SKM-1 treated with dmso at 0.1 percent for 144 hours (cell line): ENCODE measurements around the gene TACR2.

Experiments
- DNase-seq: peaks from one replicate; lab custom pipeline; 2025; ENCODE audit not compliant: unreplicated experiment; lab: John Stamatoyannopoulos, UW

The TACR2 gene

DNA sequence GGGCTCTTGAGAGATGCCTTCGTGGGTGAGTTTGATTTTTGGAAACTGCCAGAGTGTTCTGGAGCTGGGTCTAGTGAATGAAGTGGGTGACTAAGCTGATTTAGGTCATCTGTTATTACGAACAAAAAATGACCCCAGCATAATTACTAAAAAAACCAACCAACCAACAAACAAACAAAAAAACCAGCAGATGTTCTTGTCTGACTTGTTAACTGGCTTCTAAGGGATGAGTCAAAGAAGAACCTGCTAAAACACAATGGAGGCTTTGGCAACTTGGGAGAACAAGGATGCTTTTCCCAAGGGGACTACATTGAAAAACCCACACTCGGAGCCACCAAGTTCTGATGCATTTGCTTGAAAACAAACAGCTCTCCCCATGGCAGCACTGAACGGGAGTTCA is 11.5 kb downstream of the TACR2 start:
- no peak for DNase-seq

DNA sequence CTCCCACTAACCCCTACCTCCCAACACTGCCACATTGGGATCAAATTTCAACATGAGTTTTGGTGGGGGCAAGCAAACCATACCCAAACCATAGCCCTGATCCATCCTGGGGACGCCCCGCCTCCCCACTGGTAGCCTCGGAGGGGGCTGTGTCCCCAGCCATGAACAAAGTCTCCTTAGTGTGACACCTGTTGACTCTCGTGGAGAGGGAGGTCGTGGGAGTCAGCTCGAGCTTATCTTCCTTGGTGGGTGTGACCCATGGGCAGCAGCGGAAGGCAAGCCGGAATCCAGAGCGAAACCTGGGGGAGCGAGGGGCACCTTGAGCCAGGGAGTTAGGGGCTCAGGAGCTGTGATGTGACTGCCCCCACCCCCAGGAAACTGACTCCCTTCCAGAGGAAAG is 11.9 kb downstream of the TACR2 start:
- DNase-seq, result no peak

DNA sequence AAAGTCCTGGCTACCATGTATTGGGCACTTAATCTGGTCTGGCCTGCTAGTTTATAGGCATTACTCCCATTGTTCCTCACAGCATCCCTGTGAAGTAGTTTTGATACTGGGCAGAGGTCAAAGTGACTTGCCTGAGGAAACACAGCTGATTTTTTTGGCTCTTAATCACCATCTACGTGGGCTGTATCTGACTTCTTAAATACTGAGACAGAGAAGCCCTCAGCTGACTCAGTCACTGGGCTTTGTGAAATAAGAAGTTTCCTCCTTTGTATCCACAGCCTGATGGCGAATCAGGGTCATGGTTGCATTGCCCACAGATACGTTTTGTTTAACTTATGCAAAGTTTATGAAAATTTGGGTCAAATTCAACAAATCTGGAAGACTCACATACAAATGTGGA is 13.2 kb downstream of the TACR2 start:
- no peak for DNase-seq

DNA sequence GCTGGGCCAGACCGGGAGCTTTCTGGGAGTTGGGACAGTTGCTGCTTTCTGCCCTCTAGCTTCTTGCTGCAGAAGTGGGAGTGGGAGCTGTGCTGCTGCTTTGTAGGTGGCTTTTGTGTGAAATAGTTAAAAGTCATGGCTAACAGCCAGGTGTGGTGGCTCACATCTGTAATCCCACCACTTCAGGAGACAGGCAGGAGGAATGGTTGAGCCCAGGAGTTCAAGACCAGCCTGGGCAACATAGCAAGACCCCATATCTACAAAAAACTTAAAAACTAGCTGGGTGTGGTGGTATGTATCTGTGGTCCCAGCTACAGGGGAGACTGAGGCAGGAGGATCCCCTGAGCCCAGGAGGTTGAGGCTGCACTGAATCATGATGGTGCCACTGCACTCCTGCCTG is 13.7 kb downstream of the TACR2 start:
- DNase-seq, result no peak

DNA sequence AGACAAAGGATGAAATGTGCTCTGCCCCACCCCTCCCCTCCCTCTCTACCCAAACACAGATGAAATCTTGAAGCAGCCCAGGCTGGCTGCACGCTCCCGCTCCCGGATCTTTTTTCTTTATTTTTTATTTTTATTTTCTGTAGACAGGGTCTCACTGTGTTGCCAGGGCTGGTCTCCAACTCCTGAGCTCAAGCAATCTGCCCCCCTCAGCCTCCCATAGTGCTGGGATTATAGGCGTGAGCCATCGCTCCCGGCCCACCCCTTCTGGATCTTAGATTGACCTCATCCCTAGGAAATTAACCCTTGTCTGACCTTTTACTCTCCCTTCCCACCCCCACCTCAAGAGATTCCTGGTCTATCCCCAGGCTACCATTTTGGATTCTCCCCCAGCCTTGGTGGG is 14.3 kb downstream of the TACR2 start:
- no peak for DNase-seq

DNA sequence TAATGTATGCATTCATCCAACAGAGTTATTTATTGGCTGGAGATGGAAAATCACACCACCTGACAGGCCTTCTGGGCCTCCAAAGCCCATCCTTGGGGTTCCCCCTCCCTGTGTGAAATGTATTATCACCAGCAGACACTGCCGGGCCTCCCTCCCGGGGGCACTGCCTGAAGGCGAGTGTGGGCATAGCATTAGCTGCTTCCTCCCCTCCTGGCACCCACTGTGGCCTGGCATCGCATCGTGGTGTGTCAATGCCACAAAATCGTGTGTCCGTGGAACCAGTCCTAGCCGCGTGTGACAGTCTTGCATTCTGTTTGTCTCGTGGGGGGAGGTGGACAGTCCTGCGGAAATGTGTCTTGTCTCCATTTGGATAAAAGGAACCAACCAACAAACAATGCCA is 15.3 kb downstream of the TACR2 start:
- no peak for DNase-seq

DNA sequence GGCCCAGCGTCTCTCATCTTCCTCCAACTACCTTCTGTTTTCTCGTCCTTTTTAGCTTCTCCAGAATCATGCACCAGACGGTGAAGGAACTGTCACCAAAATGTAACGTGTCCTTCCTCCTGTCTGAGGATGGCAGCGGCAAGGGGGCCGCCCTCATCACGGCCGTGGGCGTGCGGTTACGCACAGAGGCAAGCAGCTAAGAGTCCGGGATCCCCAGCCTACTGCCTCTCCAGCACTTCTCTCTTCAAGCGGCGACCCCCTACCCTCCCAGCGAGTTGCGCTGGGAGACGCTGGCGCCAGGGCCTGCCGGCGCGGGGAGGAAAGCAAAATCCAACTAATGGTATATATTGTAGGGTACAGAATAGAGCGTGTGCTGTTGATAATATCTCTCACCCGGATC is 15.8 kb downstream of the TACR2 start:
- no peak for DNase-seq

DNA sequence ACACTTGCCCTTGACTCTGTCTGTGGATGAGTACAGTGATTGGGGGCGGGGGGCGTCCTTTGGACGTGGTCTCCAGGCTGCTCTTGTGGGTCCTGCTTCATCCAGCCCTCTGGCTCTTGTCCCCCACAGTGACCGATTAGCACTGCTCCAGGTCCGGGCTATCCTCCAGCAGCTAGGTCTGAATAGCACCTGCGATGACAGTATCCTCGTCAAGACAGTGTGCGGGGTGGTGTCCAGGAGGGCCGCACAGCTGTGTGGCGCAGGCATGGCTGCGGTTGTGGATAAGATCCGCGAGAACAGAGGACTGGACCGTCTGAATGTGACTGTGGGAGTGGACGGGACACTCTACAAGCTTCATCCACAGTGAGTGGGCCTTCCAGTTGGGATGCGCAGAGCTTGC is 18.3 kb downstream of the TACR2 start:
- DNase-seq, result no peak

DNA sequence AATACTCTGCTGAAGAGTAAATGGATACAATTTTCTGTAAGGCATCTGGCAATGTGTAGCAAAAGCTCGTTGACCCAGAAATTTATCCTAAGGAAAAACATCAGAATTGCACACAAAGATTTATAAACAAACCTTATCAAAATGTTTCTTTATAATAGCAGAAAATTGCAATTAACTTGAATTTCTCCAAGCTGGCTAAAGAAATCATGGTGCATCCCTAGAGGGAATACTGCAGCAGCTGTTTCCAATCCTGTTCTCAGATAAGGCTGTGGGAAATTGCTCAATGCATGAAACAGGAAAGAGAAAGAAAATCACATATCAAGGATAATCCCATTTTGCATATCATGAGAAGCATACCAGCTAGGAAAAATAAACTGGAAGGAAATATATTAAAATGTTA is 18.7 kb downstream of the TACR2 start:
- no peak for DNase-seq

DNA sequence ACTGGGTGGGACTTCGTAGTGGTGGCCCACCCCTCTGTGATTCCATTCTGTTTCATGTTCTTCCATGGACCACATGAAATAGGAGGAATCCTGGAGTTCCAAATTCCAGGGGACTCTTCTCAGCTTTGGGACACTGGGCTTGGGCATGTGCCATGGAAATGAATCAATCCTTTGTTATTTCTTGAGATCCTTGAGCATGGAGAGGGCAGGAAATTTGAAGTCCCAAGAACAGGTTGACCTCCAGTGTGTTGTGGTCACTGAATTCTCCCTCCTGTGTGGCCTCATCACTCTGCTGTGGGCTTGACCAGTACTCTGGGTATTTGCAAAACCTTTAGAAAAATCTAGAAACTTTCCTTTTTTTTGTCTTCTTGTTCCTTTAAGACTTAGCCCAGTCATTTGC is 22.7 kb downstream of the TACR2 start:
- DNase-seq, result no peak

DNA sequence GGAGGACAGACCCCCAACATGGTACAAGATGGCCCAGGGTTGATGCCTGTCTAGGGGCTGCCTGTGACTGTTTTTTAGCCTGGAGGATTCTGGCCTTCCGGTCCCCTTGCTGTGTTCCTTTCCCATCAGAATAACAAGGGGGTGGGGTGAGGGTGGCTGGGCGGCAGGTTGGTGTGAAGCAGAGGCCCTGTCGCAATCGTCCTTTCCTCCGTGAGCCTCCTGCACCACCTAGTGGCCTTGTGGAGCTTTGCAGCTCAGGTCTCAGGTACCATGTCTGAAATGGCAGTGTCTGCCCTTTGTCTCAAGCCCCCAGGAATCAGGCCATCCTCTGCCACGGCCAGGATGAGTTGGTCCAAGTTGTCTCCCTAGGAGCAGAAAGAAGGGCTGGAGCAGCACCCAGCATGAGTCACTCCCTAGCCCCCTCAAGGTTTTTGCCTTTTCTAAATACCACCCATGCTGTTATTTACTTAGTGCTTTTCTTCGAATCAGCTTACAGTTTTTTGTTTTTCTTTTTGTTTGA is 24.2 kb downstream of the TACR2 start:
- DNase-seq, result peak; percentile 82

DNA sequence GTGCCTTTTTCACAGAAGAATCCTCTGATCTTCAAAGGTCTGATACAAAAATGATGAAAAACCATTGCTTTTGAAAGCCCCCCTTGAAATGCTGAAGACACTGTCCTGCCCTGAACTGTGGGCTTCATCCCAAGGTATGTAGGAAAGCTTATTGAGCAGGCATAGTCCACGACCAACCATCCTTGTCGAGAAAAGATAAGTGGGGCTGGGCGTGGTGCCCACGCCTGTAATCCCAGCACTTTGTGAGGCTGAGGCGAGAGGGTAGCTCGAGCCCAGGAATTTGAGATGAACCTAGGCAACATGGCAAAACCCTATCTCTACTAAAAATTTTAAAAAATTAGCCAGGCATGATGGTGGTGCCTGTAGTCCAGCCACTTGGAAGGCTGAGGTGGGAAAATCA is 25.6 kb downstream of the TACR2 start:
- DNase-seq, result no peak

DNA sequence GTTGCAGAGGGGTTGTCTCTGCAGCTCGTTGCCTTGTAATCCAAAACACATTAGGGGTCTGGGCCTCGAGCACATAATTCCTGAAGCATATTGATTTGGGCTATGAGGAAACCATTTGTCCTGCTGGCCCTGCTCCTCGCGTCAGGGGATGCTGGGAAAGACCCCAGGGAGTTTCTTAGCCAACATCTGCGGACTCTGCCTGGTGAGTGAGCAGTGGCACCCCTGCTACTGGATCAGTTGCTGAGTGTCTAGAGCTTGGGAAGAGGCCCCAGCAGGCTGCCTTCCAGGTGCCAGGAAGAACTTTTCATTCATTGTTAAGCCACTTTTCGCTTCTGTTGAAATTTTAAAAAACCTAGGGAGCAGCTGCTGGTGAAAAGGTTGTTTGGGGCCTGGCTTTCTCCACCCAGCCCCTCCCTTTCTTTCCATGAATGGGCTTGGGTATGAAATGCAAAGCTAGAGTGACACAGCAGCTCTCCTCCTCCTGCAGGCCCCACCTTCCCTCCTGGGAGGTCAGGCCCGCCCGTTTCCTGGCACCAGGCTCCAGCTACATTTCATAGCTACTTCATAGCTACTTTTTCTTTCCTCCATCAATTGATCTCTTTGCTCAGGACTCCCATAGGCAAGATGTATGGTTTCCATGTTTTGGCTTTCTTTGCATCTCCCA is 26.8 kb downstream of the TACR2 start:
- no peak for DNase-seq

DNA sequence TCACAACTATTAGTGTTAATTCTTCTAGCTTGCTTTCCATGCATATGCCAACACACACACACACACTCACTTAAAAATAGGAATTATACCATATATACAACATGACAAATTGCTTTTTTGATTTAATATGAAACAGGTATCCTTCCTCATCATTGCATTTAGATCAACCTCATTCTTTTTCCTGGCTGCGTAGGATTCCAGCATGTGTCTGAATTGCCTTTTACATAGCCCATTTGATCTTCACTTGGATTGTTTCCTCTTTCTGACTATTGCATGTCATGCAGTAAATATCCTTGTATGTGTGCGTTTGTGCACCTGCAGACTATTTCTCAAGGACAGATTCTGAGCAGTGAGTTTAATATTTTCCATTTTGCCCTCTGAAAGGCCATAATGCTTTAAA is 28.2 kb downstream of the TACR2 start:
- DNase-seq, result no peak

DNA sequence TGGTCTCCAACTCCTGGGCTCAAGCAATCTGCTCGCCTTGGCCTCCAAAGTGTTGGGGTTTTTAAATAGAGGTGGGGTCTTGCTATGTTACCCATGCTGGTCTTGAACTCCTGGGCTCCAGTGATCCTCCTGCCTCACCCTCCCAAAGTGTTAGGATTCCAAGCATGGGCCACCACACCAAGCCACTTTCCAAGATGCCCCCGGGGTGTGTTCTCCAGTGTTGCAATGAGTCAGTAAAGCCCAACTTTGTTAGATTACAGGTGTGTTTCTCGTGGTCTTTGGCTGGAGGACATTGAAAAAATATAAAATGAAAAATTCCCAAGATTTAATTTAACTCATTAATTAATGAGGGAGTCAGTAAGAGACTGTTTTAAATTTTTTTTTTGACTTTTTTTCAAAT is 29.2 kb downstream of the TACR2 start:
- no peak for DNase-seq

DNA sequence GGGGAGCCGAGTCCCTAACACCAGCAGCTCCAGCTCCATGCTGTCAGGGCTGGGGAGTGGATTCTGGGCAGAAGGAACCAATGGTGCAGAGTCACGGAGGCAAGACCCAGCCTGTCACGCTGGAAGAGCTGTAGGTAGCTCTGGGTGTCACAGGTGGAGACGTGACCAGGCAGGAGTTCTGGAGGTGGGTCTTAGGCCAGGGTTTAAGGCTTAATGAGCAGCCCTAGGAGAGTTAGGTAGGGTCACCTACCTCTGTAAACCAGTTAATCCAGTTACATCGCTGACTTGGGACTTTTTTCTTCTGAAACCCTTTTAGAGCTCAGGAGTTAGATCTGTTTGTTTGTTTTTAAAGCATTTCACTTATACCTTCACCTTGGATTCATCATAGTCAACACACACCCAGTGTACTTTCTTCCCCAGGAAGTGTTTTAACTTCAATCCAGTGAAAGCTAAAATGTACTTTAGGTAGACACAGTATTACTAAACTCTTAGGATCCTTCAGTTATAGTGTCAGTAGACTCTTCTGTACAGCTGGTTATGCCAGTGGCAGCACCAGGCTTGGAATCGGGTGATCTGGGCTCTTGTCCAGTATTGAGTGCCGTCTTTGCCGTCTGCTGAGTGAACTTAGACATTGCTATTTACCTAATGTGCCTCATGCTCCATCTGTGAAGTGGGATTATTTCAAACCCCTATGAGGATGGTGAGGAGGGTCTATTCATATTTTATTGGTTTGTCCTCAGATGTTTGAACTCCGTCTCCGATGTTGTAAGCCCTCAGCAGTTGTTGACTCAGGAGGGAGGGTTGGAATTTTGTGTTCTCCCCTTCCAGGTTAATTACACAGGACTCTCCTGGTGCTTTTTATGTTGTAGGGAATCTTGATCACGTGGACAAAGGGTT is 31.0 kb downstream of the TACR2 start:
- DNase-seq, result no peak

DNA sequence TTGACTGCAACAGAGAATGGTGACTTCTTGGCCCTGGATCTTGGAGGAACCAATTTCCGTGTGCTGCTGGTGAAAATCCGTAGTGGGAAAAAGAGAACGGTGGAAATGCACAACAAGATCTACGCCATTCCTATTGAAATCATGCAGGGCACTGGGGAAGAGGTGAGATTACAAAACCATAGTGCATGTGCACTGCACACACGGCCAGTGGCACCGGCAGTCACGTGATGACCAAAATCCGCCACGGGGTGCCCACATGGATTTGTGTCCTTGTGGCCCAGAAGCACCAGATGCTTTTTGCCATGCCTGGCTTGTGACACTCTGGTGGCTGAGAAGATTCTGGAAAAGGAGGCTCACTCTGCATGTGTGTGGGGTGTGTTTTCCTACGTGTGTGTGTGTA is 32.4 kb downstream of the TACR2 start:
- DNase-seq, result no peak

DNA sequence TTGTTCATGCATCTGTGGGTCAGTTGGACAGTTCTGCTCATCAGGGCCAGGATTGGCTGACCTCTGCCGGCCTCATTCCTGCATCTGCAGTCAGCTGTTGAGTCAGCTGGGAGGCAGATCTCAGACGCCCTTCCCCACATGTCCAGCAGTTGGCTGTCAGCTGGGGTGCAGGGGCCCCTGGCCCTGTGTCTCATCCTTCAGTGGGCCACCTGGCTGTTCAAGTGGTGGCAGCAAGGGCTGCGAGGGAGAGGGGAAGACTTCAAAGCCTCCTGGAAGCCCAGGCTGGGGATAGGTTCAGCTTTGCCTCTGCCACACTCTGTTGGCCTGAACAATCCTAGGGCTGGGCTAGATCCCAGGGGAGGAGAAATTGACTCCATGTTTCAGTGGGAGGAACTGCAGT is 33.2 kb downstream of the TACR2 start:
- no peak for DNase-seq

DNA sequence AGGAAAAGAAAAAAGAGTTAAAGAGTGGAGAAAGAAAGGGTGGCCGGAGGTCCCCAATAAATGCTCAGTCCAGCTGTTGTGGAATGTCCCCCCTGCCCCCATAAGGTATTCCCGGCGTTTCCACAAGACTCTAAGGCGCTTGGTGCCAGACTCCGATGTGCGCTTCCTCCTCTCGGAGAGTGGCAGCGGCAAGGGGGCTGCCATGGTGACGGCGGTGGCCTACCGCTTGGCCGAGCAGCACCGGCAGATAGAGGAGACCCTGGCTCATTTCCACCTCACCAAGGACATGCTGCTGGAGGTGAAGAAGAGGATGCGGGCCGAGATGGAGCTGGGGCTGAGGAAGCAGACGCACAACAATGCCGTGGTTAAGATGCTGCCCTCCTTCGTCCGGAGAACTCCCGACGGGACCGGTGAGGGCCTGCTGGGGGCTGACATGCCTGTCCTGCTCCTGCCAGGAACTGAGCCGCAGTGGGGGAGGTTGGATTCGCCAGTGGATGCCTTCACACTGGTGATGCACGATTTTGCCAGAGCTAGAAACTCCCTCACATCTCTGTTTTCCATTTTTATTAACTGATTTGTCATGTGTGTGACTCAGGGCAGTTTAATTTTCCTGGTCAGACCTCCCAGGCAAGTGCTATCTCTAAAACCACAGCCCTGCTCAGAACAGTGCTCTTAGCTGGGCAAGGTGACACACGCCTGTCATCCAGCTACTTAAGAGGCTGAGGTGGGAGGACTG is 34.2 kb downstream of the TACR2 start:
- no peak for DNase-seq

DNA sequence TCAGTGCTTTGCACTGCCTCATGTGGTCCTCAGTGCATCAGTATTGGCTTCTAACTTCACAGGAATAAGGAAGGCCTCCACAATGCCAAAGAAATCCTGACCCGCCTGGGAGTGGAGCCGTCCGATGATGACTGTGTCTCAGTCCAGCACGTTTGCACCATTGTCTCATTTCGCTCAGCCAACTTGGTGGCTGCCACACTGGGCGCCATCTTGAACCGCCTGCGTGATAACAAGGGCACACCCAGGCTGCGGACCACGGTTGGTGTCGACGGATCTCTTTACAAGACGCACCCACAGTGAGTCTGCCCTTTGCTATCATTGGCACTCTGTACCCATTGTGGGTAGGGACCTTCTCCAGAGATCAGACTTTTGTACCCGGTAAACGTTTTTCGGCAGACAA is 36.9 kb downstream of the TACR2 start:
- DNase-seq, result no peak

DNA sequence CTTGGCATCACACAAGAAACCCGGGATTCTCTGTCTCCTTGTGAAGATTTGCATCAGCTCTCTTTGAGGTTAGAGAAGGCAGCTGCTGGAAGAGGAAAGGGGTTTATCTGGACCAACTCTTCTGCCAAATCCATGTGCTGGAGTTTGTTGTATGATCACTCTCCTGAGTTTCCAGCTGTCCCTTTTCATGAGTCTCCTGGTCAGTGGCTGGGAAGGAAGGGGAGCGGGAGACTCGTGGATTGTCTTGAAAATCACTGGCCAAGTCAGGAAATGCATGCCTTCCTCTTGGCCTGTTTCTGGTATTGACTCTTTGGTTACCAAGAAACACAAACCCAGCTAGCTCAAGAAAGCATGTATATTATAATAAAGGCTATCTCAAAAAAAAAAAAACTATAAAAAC is 38.8 kb downstream of the TACR2 start:
- DNase-seq, result no peak

DNA sequence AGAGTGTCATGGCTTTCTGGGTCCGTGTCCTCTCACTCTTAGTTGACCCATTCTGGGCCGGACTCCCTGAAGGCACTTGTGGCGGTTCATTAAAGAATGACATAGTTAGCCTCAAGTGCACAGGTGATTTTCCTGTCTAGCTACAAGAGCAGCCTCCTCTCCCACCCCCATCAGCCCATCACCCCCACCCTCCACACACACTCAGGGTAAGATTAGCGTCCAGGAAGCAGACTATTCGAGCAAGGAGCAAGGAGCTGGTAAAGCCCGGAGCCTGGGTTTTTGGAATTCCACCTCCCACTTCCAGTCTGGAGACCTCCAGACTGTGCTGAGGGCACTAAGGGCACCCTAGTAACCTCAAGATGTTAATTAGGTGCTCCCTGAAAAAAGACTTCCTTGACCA is 39.5 kb downstream of the TACR2 start:
- DNase-seq, result no peak
